Esophagus (tissue), 2 donors: ENCODE results near the gene CENPM. TPM values are rescaled to one million over a fixed set of nuclear protein-coding genes. Genes with fewer than 3 reads are reported as not detected.

Experiments used
- polyA plus RNA-seq, 2 donors: library from polyadenylated mRNA; stranded (reverse); fragments of 200-250 nt; gene quantifications; one replicate each; pipeline ENCODE4 v1.2.3, GENCODE V29; 2013
- donor health status: healthy with polysubstance abuse.
- donor health status: Bipolar disorder and iron deficiency.

Gene CENPM
- polyA plus RNA-seq, 2 donors: 16.5 to 18.8 TPM

Other genes with a start within 250 kb of the CENPM start
- under 1 TPM; 0.36 to 0.79 TPM for gene MEI1, start 247.6 kb downstream of the CENPM start, polyA plus RNA-seq
- 1 to 10 TPM; 1.5 to 1.9 TPM for gene CCDC134, start 146.5 kb downstream of the CENPM start, polyA plus RNA-seq
- gene SREBF2, start 114.0 kb downstream of the CENPM start, polyA plus RNA-seq: 10 to 100 TPM; 66.4 to 76.4 TPM
- under 1 TPM in 1 of 2 donors, not detected in 1; 0.07 TPM for gene SHISA8, start 32.1 kb downstream of the CENPM start, polyA plus RNA-seq
- under 1 TPM; 0.36 to 0.47 TPM for gene TNFRSF13C, start 20.3 kb downstream of the CENPM start, polyA plus RNA-seq
- gene SEPTIN3, start 22.3 kb upstream of the CENPM start, polyA plus RNA-seq: under 1 TPM; 0.11 to 0.18 TPM
- gene WBP2NL, start 51.6 kb upstream of the CENPM start, polyA plus RNA-seq: under 1 TPM; 0.13 to 0.59 TPM
- gene NAGA, start 123.7 kb upstream of the CENPM start, polyA plus RNA-seq: 10 to 100 TPM in 1 of 2 donors, 1 to 10 TPM in 1; 6.9 to 12.3 TPM
- gene PHETA2, start 127.1 kb upstream of the CENPM start, polyA plus RNA-seq: 10 to 100 TPM in 1 of 2 donors, 1 to 10 TPM in 1; 6.1 to 10.0 TPM
- gene SMDT1, start 132.5 kb upstream of the CENPM start, polyA plus RNA-seq: 100 to 1,000 TPM; 111 to 116 TPM
- 100 to 1,000 TPM in 1 of 2 donors, 10 to 100 TPM in 1; 93.3 to 107 TPM for gene NDUFA6, start 143.6 kb upstream of the CENPM start, polyA plus RNA-seq
- 1 to 10 TPM; 1.2 to 6.3 TPM for gene CYP2D6, start 183.7 kb upstream of the CENPM start, polyA plus RNA-seq